ENCODE measurements around the gene YIPF4.
"Not testable (repeated sequence)": the region's sequence is repeated elsewhere in the genome, so short reads cannot be mapped to it uniquely, and the experiment has no call there.

YIPF4 gene

DNA sequence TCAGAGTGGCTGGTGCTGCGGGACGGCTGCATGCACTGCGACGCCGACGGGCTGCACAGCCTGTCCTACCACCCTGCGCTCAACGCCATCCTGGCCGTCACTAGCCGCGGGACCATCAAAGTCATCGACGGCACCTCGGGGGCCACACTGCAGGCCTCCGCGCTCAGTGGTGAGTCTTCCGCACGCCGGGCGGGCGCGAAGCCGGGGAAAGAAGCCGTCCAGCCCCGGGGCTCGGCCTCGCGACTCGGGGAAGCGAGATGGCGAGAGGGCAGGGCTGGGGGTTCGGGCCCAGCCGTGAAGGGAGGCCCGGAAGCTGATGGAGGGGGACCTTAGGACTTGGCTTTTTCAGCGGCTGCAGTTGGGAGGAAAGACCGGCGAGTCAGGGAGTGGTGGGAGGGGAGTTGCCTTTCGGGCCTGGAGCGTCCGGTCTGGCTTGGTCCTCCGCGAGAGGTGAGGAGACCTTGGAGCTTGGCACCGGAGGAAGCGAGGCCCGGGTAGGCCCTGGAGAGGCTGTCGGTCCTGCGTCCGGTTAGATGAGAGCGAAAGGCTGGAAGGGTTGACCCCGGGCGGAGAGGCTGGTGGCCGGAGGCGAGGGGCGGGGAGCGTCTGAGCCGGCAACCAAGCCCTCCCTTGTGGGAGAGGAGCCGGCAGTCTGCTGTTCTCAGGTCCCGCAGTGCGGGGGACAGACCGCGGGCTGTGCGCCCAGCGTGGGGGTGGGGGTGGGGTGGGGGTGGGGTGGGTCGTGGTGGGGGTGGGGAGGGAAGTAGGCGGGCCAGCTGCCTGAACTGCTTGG lies 79.8 kb downstream of the YIPF4 start:
- no peak for DNase-seq (ENCODE audit: low read depth)
- TF ChIP-seq, protein P1, sequence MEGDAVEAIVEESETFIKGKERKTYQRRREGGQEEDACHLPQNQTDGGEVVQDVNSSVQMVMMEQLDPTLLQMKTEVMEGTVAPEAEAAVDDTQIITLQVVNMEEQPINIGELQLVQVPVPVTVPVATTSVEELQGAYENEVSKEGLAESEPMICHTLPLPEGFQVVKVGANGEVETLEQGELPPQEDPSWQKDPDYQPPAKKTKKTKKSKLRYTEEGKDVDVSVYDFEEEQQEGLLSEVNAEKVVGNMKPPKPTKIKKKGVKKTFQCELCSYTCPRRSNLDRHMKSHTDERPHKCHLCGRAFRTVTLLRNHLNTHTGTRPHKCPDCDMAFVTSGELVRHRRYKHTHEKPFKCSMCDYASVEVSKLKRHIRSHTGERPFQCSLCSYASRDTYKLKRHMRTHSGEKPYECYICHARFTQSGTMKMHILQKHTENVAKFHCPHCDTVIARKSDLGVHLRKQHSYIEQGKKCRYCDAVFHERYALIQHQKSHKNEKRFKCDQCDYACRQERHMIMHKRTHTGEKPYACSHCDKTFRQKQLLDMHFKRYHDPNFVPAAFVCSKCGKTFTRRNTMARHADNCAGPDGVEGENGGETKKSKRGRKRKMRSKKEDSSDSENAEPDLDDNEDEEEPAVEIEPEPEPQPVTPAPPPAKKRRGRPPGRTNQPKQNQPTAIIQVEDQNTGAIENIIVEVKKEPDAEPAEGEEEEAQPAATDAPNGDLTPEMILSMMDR (IDR thresholded peaks at IDR 0.05; ENCODE audit: low read depth, low read length, missing control alignments): no peak
- H3K4me3 ChIP-seq (ENCODE audit: low read depth, low read length): peak overlapping the region; percentile 79

GRCh38 chr2:32358111-32358482 lies 80.4 kb downstream of the YIPF4 start:
- DNase-seq (ENCODE audit: low read depth): no peak
- TF ChIP-seq, protein P1 (IDR thresholded peaks at IDR 0.05; ENCODE audit: low read depth, low read length, missing control alignments): no peak
- peak overlapping the region; percentile 79 for H3K4me3 ChIP-seq (ENCODE audit: low read depth, low read length)

DNA sequence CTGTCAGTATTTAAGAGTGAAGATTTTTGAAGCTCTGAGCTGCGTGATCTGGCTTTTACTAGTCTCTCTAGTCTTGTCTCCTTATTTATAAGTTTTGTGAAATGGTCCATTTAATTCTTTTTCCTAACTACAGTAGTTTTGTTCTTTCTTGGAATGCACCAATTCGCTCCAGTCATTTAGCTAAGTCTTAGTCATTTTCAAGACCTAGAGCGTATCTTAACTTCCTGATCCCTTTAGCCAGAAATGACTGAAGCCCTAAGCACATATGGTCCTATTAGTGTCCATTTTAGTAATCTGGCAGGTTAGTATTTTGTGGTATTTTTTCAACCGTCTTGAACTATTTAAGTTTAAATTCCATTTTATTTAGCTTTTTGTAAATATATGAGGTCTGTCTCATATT lies 82.7 kb downstream of the YIPF4 start:
- no peak for DNase-seq (ENCODE audit: low read depth)
- no peak overlapping the region; the same call in 1 of the 2 replicates for H3K4me3 ChIP-seq (ENCODE audit: low read depth, low read length)
- TF ChIP-seq, protein P1 (IDR thresholded peaks at IDR 0.05; ENCODE audit: low read depth, low read length, missing control alignments): no peak

DNA sequence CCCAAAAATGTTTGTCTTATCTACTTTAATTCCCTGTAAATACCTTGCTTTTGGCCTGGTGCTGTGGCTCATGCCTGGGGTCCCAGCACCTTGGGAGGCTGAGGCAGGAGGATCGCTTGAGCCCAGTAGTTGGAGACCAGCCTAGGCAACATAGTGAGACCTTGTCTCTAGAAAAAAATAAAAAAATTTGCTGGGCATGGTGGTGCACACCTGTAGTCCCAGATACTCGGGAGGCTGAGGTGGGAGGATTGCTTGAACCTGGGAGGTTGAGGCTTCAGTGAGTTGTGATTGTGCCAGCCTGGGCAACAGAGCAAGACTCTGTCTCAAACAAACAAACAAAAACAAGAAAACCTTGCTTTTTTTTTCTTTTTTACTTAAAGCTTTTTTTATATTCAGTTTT lies 85.3 kb downstream of the YIPF4 start:
- not testable (repeated sequence) for H3K4me3 ChIP-seq (ENCODE audit: low read depth, low read length); DNase-seq (ENCODE audit: low read depth)

- TF ChIP-seq, protein P1 (IDR thresholded peaks at IDR 0.05; ENCODE audit: low read depth, low read length, missing control alignments): no peak
- DNase-seq (ENCODE audit: low read depth): no peak
- H3K4me3 ChIP-seq (ENCODE audit: low read depth, low read length): no peak overlapping the region
These were observed 85.9 kb downstream of the YIPF4 start for GRCh38 chr2:32363597-32363996.

DNA sequence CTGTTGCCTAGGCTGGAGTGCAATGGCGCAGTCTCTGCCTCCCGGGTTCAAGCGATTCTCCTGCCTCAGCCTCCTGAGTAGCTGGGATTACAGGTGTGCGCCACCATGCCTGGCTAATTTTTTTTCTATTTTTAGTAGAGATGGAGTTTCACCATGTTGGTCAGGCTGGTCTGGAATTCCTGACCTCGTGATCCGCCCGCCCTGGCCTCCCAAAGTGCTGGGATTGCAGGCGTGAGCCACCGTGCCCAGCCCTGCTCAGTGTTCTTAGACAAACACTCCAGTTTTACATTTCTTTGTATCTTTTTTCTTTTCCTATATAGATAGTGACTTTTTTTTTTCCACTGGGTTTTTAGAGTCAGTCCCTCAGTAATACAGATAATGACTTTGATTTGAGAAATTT lies 86.6 kb downstream of the YIPF4 start:
- not testable (repeated sequence) for H3K4me3 ChIP-seq (ENCODE audit: low read depth, low read length); DNase-seq (ENCODE audit: low read depth)

DNA sequence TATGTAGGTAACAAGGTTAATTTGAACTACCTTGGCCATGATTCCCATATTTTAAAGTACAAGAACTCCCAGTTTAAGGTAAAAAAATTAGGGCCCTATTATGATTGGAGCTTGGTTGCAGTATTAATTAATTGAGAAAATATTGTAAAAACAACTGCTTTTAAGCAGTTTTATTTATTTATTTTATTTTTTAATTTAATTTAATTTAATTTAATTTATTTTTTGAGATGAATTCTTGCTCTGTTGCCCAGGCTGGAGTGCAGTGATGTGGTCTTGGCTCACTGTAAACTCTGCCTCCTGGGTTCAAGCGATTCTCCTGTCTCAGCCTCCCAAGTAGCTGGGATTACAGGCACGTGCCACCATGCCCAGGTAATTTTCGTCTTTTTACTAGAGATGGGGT lies 88.0 kb downstream of the YIPF4 start:
- H3K4me3 ChIP-seq (ENCODE audit: low read depth, low read length); DNase-seq (ENCODE audit: low read depth): not testable (repeated sequence)

Measured in GM12864 (cell line).